22Rv1 (cell line): ENCODE results near the gene ITCH.

Experiments used
- ZFX ChIP-seq: fragments of 450-650 bp; IDR thresholded peaks from 2 replicates; pipeline ENCODE4 v1.6.1; 2017; ENCODE audit warnings: antibody characterized with exemption, borderline replicate concordance
- TF ChIP-seq, protein P1 (sequence below): fragments of 450-650 bp; IDR thresholded peaks from 2 replicates; pipeline ENCODE4 v1.5.1; 2017; ENCODE audit warnings: mild to moderate bottlenecking

DNA sequence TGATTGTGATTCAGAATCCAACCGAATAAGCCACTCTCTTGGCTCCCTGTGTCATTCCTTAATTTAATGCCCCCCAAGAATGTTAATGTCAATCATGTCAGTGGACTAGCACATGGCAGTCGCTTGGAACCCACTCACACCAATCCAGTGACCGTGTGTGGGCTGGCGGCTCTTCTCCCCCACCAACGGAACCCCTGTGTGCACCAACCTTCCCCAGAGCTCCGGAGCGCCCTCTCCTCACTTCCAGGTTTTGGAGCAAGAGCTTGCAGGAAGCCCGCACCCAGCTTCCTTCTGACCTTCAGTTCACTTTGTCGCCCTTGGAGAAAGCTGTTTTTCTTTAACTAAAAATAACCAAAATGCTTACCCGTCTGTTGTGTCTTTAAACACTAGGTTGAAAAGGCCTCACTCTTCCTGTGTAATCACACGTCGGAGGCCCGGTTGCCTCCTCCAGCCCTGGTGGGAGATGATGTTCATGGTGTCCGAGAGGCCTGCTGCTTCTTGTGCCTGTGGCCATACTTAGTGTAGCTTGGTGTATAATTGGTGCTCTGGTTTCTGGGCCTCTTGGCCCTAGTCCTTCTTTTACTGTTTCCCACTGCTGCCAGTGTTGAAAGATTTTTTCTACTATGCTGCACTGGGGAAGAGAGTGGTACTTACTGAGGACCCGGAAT is 177.7 kb downstream of the ITCH start:
- TF ChIP-seq, protein P1, sequence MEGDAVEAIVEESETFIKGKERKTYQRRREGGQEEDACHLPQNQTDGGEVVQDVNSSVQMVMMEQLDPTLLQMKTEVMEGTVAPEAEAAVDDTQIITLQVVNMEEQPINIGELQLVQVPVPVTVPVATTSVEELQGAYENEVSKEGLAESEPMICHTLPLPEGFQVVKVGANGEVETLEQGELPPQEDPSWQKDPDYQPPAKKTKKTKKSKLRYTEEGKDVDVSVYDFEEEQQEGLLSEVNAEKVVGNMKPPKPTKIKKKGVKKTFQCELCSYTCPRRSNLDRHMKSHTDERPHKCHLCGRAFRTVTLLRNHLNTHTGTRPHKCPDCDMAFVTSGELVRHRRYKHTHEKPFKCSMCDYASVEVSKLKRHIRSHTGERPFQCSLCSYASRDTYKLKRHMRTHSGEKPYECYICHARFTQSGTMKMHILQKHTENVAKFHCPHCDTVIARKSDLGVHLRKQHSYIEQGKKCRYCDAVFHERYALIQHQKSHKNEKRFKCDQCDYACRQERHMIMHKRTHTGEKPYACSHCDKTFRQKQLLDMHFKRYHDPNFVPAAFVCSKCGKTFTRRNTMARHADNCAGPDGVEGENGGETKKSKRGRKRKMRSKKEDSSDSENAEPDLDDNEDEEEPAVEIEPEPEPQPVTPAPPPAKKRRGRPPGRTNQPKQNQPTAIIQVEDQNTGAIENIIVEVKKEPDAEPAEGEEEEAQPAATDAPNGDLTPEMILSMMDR = no peak
- TF ChIP-seq ZFX = no peak
